ENCODE measurements around the gene CRYGS.

GRCh38 chr3:186540835-186541226 is 3.3 kb downstream of the CRYGS start:
- TF ChIP-seq TAF1 (IDR thresholded peaks at IDR 0.05; ENCODE audit: low read depth, low read length) (no peak), POLR2A (IDR thresholded peaks at IDR 0.05; ENCODE audit: low read depth, low read length) (no peak), POLR2AphosphoS5 (IDR thresholded peaks at IDR 0.05; ENCODE audit: low read depth, low read length) (no peak), POU2F2 (IDR thresholded peaks at IDR 0.05; ENCODE audit: low read depth, low read length) (no peak)

Data from GM12891 (cell line).